GM23248 (cell line): ENCODE measurements around the gene GP9. TPM values are rescaled to one million over a fixed set of nuclear protein-coding genes. Genes with fewer than 3 reads are reported as not detected.

ENCODE experiments used
- DNase-seq: peaks from one replicate; pipeline ENCODE4 v3.0.0-alpha.2; 2015
- H2AFZ ChIP-seq: fragments of 200-600 bp; sonication (generic); 2 replicates; pipeline ENCODE4 v1.6.1; 2016; ENCODE audit warnings: antibody characterized with exemption
- H3F3A ChIP-seq: fragments of 200-600 bp; sonication (generic); 2 replicates; pipeline ENCODE4 v1.6.1; 2016; ENCODE audit warnings: mild to moderate bottlenecking, antibody characterized with exemption, mixed run types; ENCODE audit not compliant: insufficient read depth
- H3K27ac ChIP-seq: fragments of 200-600 bp; sonication (generic); 2 replicates; pipeline ENCODE4 v1.5.1; 2016; ENCODE audit warnings: mild to moderate bottlenecking
- H3K27me3 ChIP-seq: fragments of 200-600 bp; sonication (generic); replicated peaks from 2 replicates; pipeline ENCODE4 v1.6.1; 2016; ENCODE audit warnings: mild to moderate bottlenecking; ENCODE audit not compliant: insufficient read depth
- H3K36me3 ChIP-seq: fragments of 200-600 bp; sonication (generic); 2 replicates; pipeline ENCODE4 v1.6.1; 2016; ENCODE audit warnings: low read depth, mild to moderate bottlenecking
- H3K4me1 ChIP-seq: fragments of 200-600 bp; sonication (generic); 2 replicates; pipeline ENCODE4 v1.6.1; 2016; ENCODE audit warnings: mild to moderate bottlenecking; ENCODE audit not compliant: insufficient read depth
- H3K4me2 ChIP-seq: fragments of 200-600 bp; sonication (generic); one replicate; pipeline ENCODE4 v1.6.1; 2016; ENCODE audit warnings: mild to moderate bottlenecking; ENCODE audit not compliant: unreplicated experiment
- H3K4me3 ChIP-seq: fragments of 200-600 bp; sonication (generic); 2 replicates; pipeline ENCODE4 v1.5.1; 2016; ENCODE audit warnings: mild to moderate bottlenecking
- H3K79me2 ChIP-seq: fragments of 200-600 bp; sonication (generic); 2 replicates; pipeline ENCODE4 v1.6.1; 2016; ENCODE audit warnings: mild to moderate bottlenecking; ENCODE audit not compliant: insufficient read depth
- H3K9ac ChIP-seq: fragments of 200-600 bp; sonication (generic); 2 replicates; pipeline ENCODE4 v1.6.1; 2016; ENCODE audit warnings: mild to moderate bottlenecking
- H3K9me2 ChIP-seq: fragments of 200-600 bp; sonication (generic); 2 replicates; pipeline ENCODE4 v1.6.1; 2016; ENCODE audit warnings: mixed run types, mild to moderate bottlenecking, moderate library complexity; ENCODE audit not compliant: insufficient read depth
- H3K9me3 ChIP-seq: fragments of 200-600 bp; sonication (generic); one replicate; pipeline ENCODE4 v1.6.1; 2017; ENCODE audit warnings: low read depth
- H4K20me1 ChIP-seq: fragments of 200-600 bp; sonication (generic); 2 replicates; pipeline ENCODE4 v1.6.0; 2016; ENCODE audit not compliant: insufficient read depth
- EZH2 ChIP-seq: fragments of 200-600 bp; sonication (generic); IDR thresholded peaks from 2 replicates; pipeline ENCODE4 v1.6.1; 2018; ENCODE audit warnings: antibody characterized with exemption, mild to moderate bottlenecking; ENCODE audit not compliant: insufficient read depth, poor library complexity, severe bottlenecking
- EZH2phosphoT487 ChIP-seq: fragments of 200-600 bp; sonication (generic); IDR thresholded peaks from 2 replicates; pipeline ENCODE4 v1.6.1; 2018; ENCODE audit warnings: antibody characterized with exemption, moderate library complexity, mild to moderate bottlenecking, low read depth; ENCODE audit not compliant: insufficient read depth
- WGBS, 2 experiments: methylation state at CpG; one replicate each; pipeline ENCODE4 v1.1.6; 2015 to 2017; ENCODE audit warnings: low lambda C conversion rate in 2 of 2, low coverage in 1 of 2; ENCODE audit errors: missing lambda C conversion rate in 2 of 2; 5-methylcytosine and 5-hydroxymethylcytosine counted together
- in situ Hi-C: fragments of 300-500 bp; cut with MboI; formaldehyde crosslinking; loops from 2 replicates; pipeline ENCODE4 v1.15.0; 2020
- polyA plus RNA-seq: library from polyadenylated mRNA; unstranded; fragments of >200 nt; fragmentation: Nextera tagmentation; extraction: Ambion mirVana; gene quantifications from 2 replicates; pipeline ENCODE4 v1.2.1, GENCODE V29; 2016
- total RNA-seq: library from RNA; depleted of rRNA; stranded (reverse); fragments of >200 nt; shearing (Covaris generic); gene quantifications from 2 replicates; pipeline ENCODE4 v1.2.3, GENCODE V29; 2014

GP9 gene
- total and polyA plus RNA-seq, 2 experiments from 2014 or later = not detected

- H3K4me1 ChIP-seq = 0 out of 2 replicates have a peak, but pooled peaks cover 3% of the 10 kb centered on the region
- H3K9me2 ChIP-seq = no peaks in the 10 kb centered on the region
- no peak overlapping the region for H3K27ac ChIP-seq
- no peaks in the 10 kb centered on the region; the same call in 1 of the 2 replicates for H3F3A ChIP-seq
- H3K9me3 ChIP-seq = no peaks in the 10 kb centered on the region
- in situ Hi-C loops = no loop called here
- no peak for TF ChIP-seq EZH2
- H3K4me2 ChIP-seq = no peak overlapping the region
- no peak for DNase-seq
- 88 to 94% methylated on average over 3 of the region's 3 CpGs for WGBS, 2 experiments
- no peak overlapping the region for H3K9ac ChIP-seq
- H3K79me2 ChIP-seq = no peaks in the 10 kb centered on the region
- no peak overlapping the region for H2AFZ ChIP-seq
- H3K36me3 ChIP-seq = no peaks in the 10 kb centered on the region
- no peaks in the 10 kb centered on the region; the same call in 1 of the 2 replicates for H3K27me3 ChIP-seq
- no peaks in the 10 kb centered on the region for H4K20me1 ChIP-seq
- H3K4me3 ChIP-seq = no peak overlapping the region
Observed at GRCh38 chr3:129054605-129055104, 5.9 kb upstream of the GP9 start.

GRCh38 chr3:129056451-129057173 is 4.0 kb upstream of the GP9 start:
- no peak overlapping the region for H3K4me3 ChIP-seq
- no peaks in the 10 kb centered on the region for H4K20me1 ChIP-seq
- H2AFZ ChIP-seq = no peak overlapping the region
- DNase-seq = no peak
- peaks cover 3% of the 10 kb centered on the region; the same call in 1 of the 2 replicates for H3K27me3 ChIP-seq
- H3F3A ChIP-seq = no peaks in the 10 kb centered on the region; the same call in 1 of the 2 replicates
- H3K9me2 ChIP-seq = no peaks in the 10 kb centered on the region
- H3K4me1 ChIP-seq = 0 out of 2 replicates have a peak, but pooled peaks cover 3% of the 10 kb centered on the region
- H3K9ac ChIP-seq = no peak overlapping the region
- H3K27ac ChIP-seq = no peak overlapping the region
- in situ Hi-C loops = no loop called here
- no peaks in the 10 kb centered on the region for H3K9me3 ChIP-seq
- no peak overlapping the region for H3K4me2 ChIP-seq
- H3K79me2 ChIP-seq = no peaks in the 10 kb centered on the region
- no peaks in the 10 kb centered on the region for H3K36me3 ChIP-seq
- TF ChIP-seq EZH2 (no peak), EZH2phosphoT487 (no peak)
- WGBS, 2 experiments = 49 to 59% methylated on average over 9 of the region's 9 CpGs

GRCh38 chr3:129057249-129057648 is 3.3 kb upstream of the GP9 start:
- H3K27me3 ChIP-seq = peaks cover 3% of the 10 kb centered on the region; the same call in 1 of the 2 replicates
- DNase-seq = no peak
- 71 to 76% methylated on average over 4 of the region's 4 CpGs for WGBS, 2 experiments
- TF ChIP-seq EZH2phosphoT487 (no peak), EZH2 (no peak)
- in situ Hi-C loops = no loop called here
- no peak overlapping the region for H2AFZ ChIP-seq
- no peak overlapping the region for H3K4me3 ChIP-seq
- no peak overlapping the region for H3K27ac ChIP-seq
- no peaks in the 10 kb centered on the region for H4K20me1 ChIP-seq
- no peak overlapping the region for H3K9ac ChIP-seq
- H3K36me3 ChIP-seq = no peaks in the 10 kb centered on the region
- no peak overlapping the region for H3K4me2 ChIP-seq
- H3K9me2 ChIP-seq = no peaks in the 10 kb centered on the region
- H3K79me2 ChIP-seq = no peaks in the 10 kb centered on the region
- no peaks in the 10 kb centered on the region for H3K9me3 ChIP-seq
- no peaks in the 10 kb centered on the region for H3F3A ChIP-seq
- 0 out of 2 replicates have a peak, but pooled peaks cover 3% of the 10 kb centered on the region for H3K4me1 ChIP-seq

- TF ChIP-seq EZH2phosphoT487 = no peak
- TF ChIP-seq EZH2 = no peak
- Histone ChIP-seq H3K4me1 (0 out of 2 replicates have a peak, but pooled peaks cover 2% of the 10 kb centered on the region), H3K27me3 (peaks cover 3% of the 10 kb centered on the region; the same call in 1 of the 2 replicates), H3K4me3 (no peak overlapping the region), H3K27ac (no peak overlapping the region), H3K79me2 (no peaks in the 10 kb centered on the region), H3K9ac (no peak overlapping the region), H3K9me2 (no peaks in the 10 kb centered on the region), H4K20me1 (no peaks in the 10 kb centered on the region), H2AFZ (no peak overlapping the region), H3F3A (no peaks in the 10 kb centered on the region), H3K9me3 (no peaks in the 10 kb centered on the region), H3K4me2 (no peak overlapping the region), H3K36me3 (no peaks in the 10 kb centered on the region)
- in situ Hi-C loops = no loop called here
- DNase-seq = no peak
- WGBS, 2 experiments = 67 to 71% methylated on average over 4 of the region's 4 CpGs
Observed at GRCh38 chr3:129058441-129059200, 2.0 kb upstream of the GP9 start.
